HepG2 (cell line): Measurements from ENCODE around the gene TRPV2. TPM values are rescaled to one million over a fixed set of nuclear protein-coding genes. Genes with fewer than 3 reads are reported as not detected.

Experiments
- ATAC-seq: fragments of 200-7000 bp; cut with Tn5 transposase; 3 replicates; pipeline ENCODE4 v1.9.1; 2020; ENCODE audit warnings: mild to moderate bottlenecking, moderate library complexity
- BruUV-seq: library from RNA; stranded (reverse); fragments of 400-500 nt; replicated peaks from 2 replicates; lab custom pipeline; 2021; lab: Mats Ljungman, UMichigan
- CTCF ChIA-PET: fragments of 300-600 bp; formaldehyde crosslinking; extraction: SDS; loops from one replicate; lab custom pipeline; 2021; ENCODE audit warnings: low total read pairs, inconsistent platforms, low intra/inter-chr PET ratio; lab: Yijun Ruan, JAX
- POLR2A ChIA-PET: fragments of 350-600 bp; sonication (Branson Sonifier 250); formaldehyde crosslinking; loops from one replicate; lab custom pipeline; 2020; ENCODE audit warnings: antibody characterized with exemption, inconsistent platforms; lab: Yijun Ruan, JAX
- DNase-seq: peaks from one replicate; pipeline ENCODE4 v3.0.0-alpha.2; 2015; ENCODE audit warnings: low spot score
- FAIRE-seq: peaks from 3 replicates; lab custom pipeline; 2011; peaks lifted over from hg19 to GRCh38; lab: Jason Lieb, UNC
- H2AFZ ChIP-seq: one replicate; pipeline ENCODE4 v1.6.1; 2011; ENCODE audit warnings: low read length, inconsistent platforms
- H3K27ac ChIP-seq: fragments of 300-600 bp; 3 replicates; pipeline ENCODE4 v1.8.0; 2011; ENCODE audit warnings: mixed run types, mild to moderate bottlenecking, mixed read lengths, low read length, inconsistent platforms; ENCODE audit not compliant: insufficient read depth; ENCODE audit errors: extremely low read length
- H3K27me3 ChIP-seq, 2 experiments: fragments of 200-600 bp in 1 of 2; 2 replicates in 1 of 2; 3 replicates in 1 of 2; pipeline versions ENCODE4 v1.6.0 to v1.8.0; 2011; ENCODE audit warnings: low read length in 2 of 2, mild to moderate bottlenecking in 2 of 2, moderate library complexity in 2 of 2, inconsistent platforms in 1 of 2; ENCODE audit not compliant: insufficient read depth in 2 of 2, control insufficient read depth in 1 of 2
- H3K36me3 ChIP-seq, 2 experiments: fragments of 200-600 bp in 1 of 2; replicated peaks in 1 of 2; 2 replicates in 1 of 2; 3 replicates in 1 of 2; pipeline versions ENCODE4 v1.5.1 to v1.8.0; 2011; ENCODE audit warnings: low read length in 2 of 2, inconsistent platforms in 1 of 2; ENCODE audit not compliant: insufficient read depth in 2 of 2, control insufficient read depth in 1 of 2
- H3K4me1 ChIP-seq: 2 replicates; pipeline ENCODE4 v1.5.1; 2012; ENCODE audit warnings: low read length, inconsistent platforms; ENCODE audit not compliant: insufficient read depth
- H3K4me2 ChIP-seq: 2 replicates; pipeline ENCODE4 v1.6.0; 2011; ENCODE audit warnings: low read depth, low read length, inconsistent platforms
- H3K4me3 ChIP-seq, 3 experiments: fragments of 200-600 bp in 1 of 3; sonication (generic), shearing (Covaris generic) in 1 of 3; replicated peaks in 1 of 3; 2 replicates each; pipeline ENCODE4 v1.5.1; 2011 to 2016; ENCODE audit warnings: low read length in 3 of 3, inconsistent platforms in 2 of 3, low read depth in 2 of 3, mild to moderate bottlenecking in 2 of 3, control low read depth in 1 of 3, mixed read lengths in 1 of 3; ENCODE audit not compliant: insufficient read depth in 1 of 3
- H3K79me2 ChIP-seq: one replicate; pipeline ENCODE4 v1.6.1; 2011; ENCODE audit warnings: low read length, inconsistent platforms; ENCODE audit not compliant: insufficient read depth
- H3K9ac ChIP-seq: 2 replicates; pipeline ENCODE4 v1.6.0; 2011; ENCODE audit warnings: mild to moderate bottlenecking, low read depth, low read length, inconsistent platforms; ENCODE audit not compliant: insufficient read depth
- H3K9me3 ChIP-seq: 2 replicates; pipeline ENCODE4 v1.5.1; 2012; ENCODE audit warnings: mild to moderate bottlenecking, low read length
- H4K20me1 ChIP-seq: 2 replicates; pipeline ENCODE4 v1.6.0; 2011; ENCODE audit warnings: inconsistent platforms, mild to moderate bottlenecking, low read length, moderate library complexity; ENCODE audit not compliant: insufficient read depth
- CERS6 ChIP-seq: sonication (generic); formaldehyde crosslinking; IDR thresholded peaks from 2 replicates; pipeline ENCODE4 v1.5.0; 2020; ENCODE audit warnings: missing genetic modification reagents
- E2F1 ChIP-seq: sonication (generic); formaldehyde crosslinking; IDR thresholded peaks from 2 replicates; pipeline ENCODE4 v1.5.0; 2020; ENCODE audit warnings: missing genetic modification reagents
- EED ChIP-seq: sonication (generic); formaldehyde crosslinking; IDR thresholded peaks from 2 replicates; pipeline ENCODE4 v1.5.0; 2020; ENCODE audit warnings: mild to moderate bottlenecking, missing genetic modification reagents
- POLR2A ChIP-seq, 2 experiments: IDR thresholded peaks; 2 replicates each; pipeline ENCODE4 v1.6.1; 2011; ENCODE audit warnings: low read depth in 2 of 2, low read length in 2 of 2, mild to moderate bottlenecking in 1 of 2, moderate library complexity in 1 of 2; ENCODE audit not compliant: insufficient read depth in 1 of 2
- ZFY ChIP-seq: sonication (generic); formaldehyde crosslinking; IDR thresholded peaks from 2 replicates; pipeline ENCODE4 v1.4.0; 2020; ENCODE audit warnings: missing genetic modification reagents
- ZKSCAN5 ChIP-seq: sonication (generic); formaldehyde crosslinking; IDR thresholded peaks from 2 replicates; pipeline ENCODE4 v1.5.1; 2020; ENCODE audit warnings: mild to moderate bottlenecking, missing genetic modification reagents
- ZNF343 ChIP-seq: sonication (generic); formaldehyde crosslinking; IDR thresholded peaks from 2 replicates; pipeline ENCODE4 v1.4.0; 2020; ENCODE audit warnings: mild to moderate bottlenecking, missing genetic modification reagents
- ZNF687 ChIP-seq: sonication (generic); formaldehyde crosslinking; IDR thresholded peaks from 2 replicates; pipeline ENCODE4 v1.5.1; 2020; ENCODE audit warnings: mild to moderate bottlenecking, missing genetic modification reagents, moderate library complexity
- ZNF768 ChIP-seq: sonication (generic); formaldehyde crosslinking; IDR thresholded peaks from 2 replicates; pipeline ENCODE4 v1.4.0; 2020; ENCODE audit warnings: missing genetic modification reagents
- ZNF776 ChIP-seq: sonication (generic); formaldehyde crosslinking; IDR thresholded peaks from 2 replicates; pipeline ENCODE4 v1.4.0; 2020; ENCODE audit warnings: mild to moderate bottlenecking, missing genetic modification reagents
- ZNF788 ChIP-seq: sonication (generic); formaldehyde crosslinking; IDR thresholded peaks from 2 replicates; pipeline ENCODE4 v1.5.0; 2020; ENCODE audit warnings: mild to moderate bottlenecking, missing genetic modification reagents, borderline replicate concordance
- WGBS: methylation state at CpG from one replicate; pipeline ENCODE4 v1.1.6; 2017; ENCODE audit warnings: low lambda C conversion rate; 5-methylcytosine and 5-hydroxymethylcytosine counted together
- in situ Hi-C: cut with HindIII; loops from 2 replicates; pipeline ENCODE4 v1.10.0; 2017; ENCODE audit warnings: low pct_unique_long_range_greater_than_20kb; ENCODE audit not compliant: extremely low pct_ligation_motif_present
- intact Hi-C: fragments of 100-400 bp; cut with micrococcal nuclease; formaldehyde crosslinking; loops from one replicate; pipeline ENCODE4 v1.10.0; 2022; ENCODE audit not compliant: unreplicated experiment
- polyA plus RNA-seq, 8 experiments: library from polyadenylated mRNA; depleted of rRNA in 3 of 8; stranded (reverse) in 7 of 8; unstranded in 1 of 8; fragments of >200 nt; fragmentation: Illumina TruSeq in 4 of 8; extraction: Trizol in 4 of 8; gene quantifications; 2 replicates each; pipeline versions ENCODE4 v1.2.1 to v1.2.3, GENCODE V29; 2011 to 2016; ENCODE audit warnings: low read depth in 4 of 8, missing spikeins in 1 of 8, mixed read lengths in 1 of 8; ENCODE audit not compliant: insufficient read depth in 1 of 8
- total RNA-seq, 5 experiments: library from RNA; depleted of rRNA; stranded (reverse); fragments of >200 nt; fragmentation: Illumina TruSeq; extraction: Trizol; gene quantifications; 2 replicates each; pipeline ENCODE4 v1.2.3, GENCODE V29; 2016; ENCODE audit warnings: low read depth in 1 of 5
- TF ChIP-seq, protein P1 (sequence below): sonication (generic); formaldehyde crosslinking; IDR thresholded peaks from 2 replicates; pipeline ENCODE4 v1.4.0; 2020; ENCODE audit warnings: missing genetic modification reagents; ENCODE audit errors: not compliant biosample characterization

TRPV2 gene
- total and polyA plus RNA-seq, 2 of the 13 experiments (the other 11 are each of a cell fraction or from before 2014, with no cell fraction given) = 13.6 to 21.3 TPM

DNA sequence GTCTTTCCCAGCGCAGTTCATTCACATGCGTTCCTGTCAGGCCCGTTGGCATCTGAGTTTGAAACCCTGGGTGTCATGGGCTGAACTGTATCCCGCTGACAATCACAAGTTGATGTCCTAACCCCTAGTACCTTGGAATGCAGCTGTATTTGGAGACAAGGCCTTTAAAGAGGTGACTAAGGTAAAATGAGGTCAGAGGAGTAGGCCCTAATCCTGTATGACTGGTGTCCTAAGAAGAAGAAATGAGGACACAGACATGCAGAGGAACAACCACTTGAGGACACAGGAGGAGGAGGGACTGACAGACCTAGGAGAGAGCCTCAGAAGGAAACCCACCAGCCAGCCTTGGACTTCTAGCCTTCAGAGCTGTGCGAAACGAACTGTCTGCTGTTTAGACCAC lies 33.1 kb downstream of the TRPV2 start:
- POLR2A ChIA-PET = interaction anchor here (2.4 kb wide), 1 partner anchor 10 kb away, joined by 11 read pairs; no protein-coding TSS in a partner anchor
- TF ChIP-seq ZNF788 (CRISPR knock-in tag) (no peak), E2F1 (CRISPR knock-in tag) (no peak), ZKSCAN5 (CRISPR knock-in tag) (no peak), ZFY (0 out of 2 replicates have a peak, but pooled peaks have one; percentile 21)
- TF ChIP-seq, protein P1, sequence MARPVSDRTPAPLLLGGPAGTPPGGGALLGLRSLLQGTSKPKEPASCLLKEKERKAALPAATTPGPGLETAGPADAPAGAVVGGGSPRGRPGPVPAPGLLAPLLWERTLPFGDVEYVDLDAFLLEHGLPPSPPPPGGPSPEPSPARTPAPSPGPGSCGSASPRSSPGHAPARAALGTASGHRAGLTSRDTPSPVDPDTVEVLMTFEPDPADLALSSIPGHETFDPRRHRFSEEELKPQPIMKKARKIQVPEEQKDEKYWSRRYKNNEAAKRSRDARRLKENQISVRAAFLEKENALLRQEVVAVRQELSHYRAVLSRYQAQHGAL = no peak
- H3K27me3 ChIP-seq = no peaks in the 10 kb centered on the region
- no peak overlapping the region for H3K4me3 ChIP-seq
- no peak overlapping the region for H3K9ac ChIP-seq
- H2AFZ ChIP-seq = no peak overlapping the region
- in situ Hi-C loops = no loop called here
- peaks cover 10 to 25% of the 10 kb centered on the region in 2 experiments for H3K36me3 ChIP-seq
- FAIRE-seq (no peak), DNase-seq (no peak), ATAC-seq (no peak)
- WGBS = 95% methylated on average over 6 of the region's 6 CpGs
- no TSS peak for BruUV-seq
- intact Hi-C loops = no loop called here
- H3K4me1 ChIP-seq = peaks cover 44% of the 10 kb centered on the region
- no peaks in the 10 kb centered on the region for H3K9me3 ChIP-seq
- H3K79me2 ChIP-seq = no peaks in the 10 kb centered on the region
- peak overlapping the region; percentile 10 for H3K27ac ChIP-seq
- CTCF ChIA-PET = no interaction called here
- H3K4me2 ChIP-seq = no peak overlapping the region
- H4K20me1 ChIP-seq = peaks cover 10% of the 10 kb centered on the region

DNA sequence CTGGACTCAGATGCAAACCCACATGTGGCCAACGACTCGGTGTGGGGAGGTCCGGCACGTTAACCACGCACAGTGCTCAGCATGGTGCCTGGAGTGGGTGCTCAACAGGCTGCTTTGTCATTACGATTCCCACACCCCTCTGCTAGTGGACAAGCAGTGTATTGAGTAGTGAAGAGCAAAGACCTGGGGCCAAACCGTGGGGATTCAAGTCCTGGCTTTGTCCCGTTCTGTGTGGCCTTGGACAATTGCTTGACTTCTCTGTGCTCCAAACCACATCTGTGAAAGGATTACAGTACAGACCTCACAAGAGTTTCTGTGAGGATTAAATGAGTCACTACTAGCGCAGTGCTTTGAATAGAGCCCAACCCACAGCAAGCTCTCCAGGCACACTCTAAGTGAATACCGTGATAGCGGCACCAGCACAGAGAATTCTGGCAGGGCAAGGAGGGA lies 33.8 kb downstream of the TRPV2 start:
- CTCF ChIA-PET = no interaction called here
- Histone ChIP-seq H3K27me3 (no peaks in the 10 kb centered on the region), H3K9me3 (no peaks in the 10 kb centered on the region), H3K4me2 (no peak overlapping the region), H3K27ac (no peak overlapping the region), H3K36me3 (peaks cover 8 to 18% of the 10 kb centered on the region in 2 experiments), H4K20me1 (peaks cover 7% of the 10 kb centered on the region), H2AFZ (no peak overlapping the region), H3K79me2 (no peaks in the 10 kb centered on the region), H3K4me1 (peaks cover 38% of the 10 kb centered on the region), H3K4me3 (no peak overlapping the region), H3K9ac (no peak overlapping the region)
- 92% methylated on average over 5 of the region's 11 CpGs for WGBS
- intact Hi-C loops = no loop called here
- no peak for ATAC-seq
- in situ Hi-C loops = no loop called here
- POLR2A ChIA-PET = no interaction called here
- FAIRE-seq = no peak
- no TSS peak for BruUV-seq
- no peak for DNase-seq
- TF ChIP-seq POLR2A (IDR thresholded peaks at IDR 0.05; ENCODE audit: insufficient read depth in 1 of 2, low read depth in 2 of 2, low read length in 2 of 2) (0 out of 4 replicates have a peak, but pooled peaks of 1 of the 2 experiments have one; percentile 37), CERS6 (CRISPR knock-in tag) (no peak), ZNF687 (CRISPR knock-in tag) (0 out of 2 replicates have a peak, but pooled peaks have one; percentile 19), EED (CRISPR knock-in tag) (no peak), ZNF768 (CRISPR knock-in tag) (peak; percentile 87), ZNF776 (CRISPR knock-in tag) (no peak), ZNF343 (CRISPR knock-in tag) (no peak)
